Neutrophil (primary cell): ENCODE measurements around the gene LOXL4.

Experiments used
- H3K27ac ChIP-seq: fragments of 200-600 bp; sonication (generic); 2 replicates; pipeline ENCODE4 v1.5.1; 2016; ENCODE audit warnings: mild to moderate bottlenecking, moderate library complexity
- H3K27me3 ChIP-seq: fragments of 200-600 bp; sonication (generic); 2 replicates; pipeline ENCODE4 v1.6.0; 2016; ENCODE audit warnings: mild to moderate bottlenecking
- H3K36me3 ChIP-seq: fragments of 200-600 bp; sonication (generic); 2 replicates; pipeline ENCODE4 v1.5.1; 2017
- H3K4me1 ChIP-seq, 2 experiments: fragments of 200-600 bp in 1 of 2; sonication (generic) in 1 of 2; 1 replicate in 1 of 2; 2 replicates in 1 of 2; pipeline versions ENCODE4 v1.5.1 to v1.6.1; 2013 to 2016; ENCODE audit warnings: low read depth in 1 of 2, low read length in 1 of 2, mild to moderate bottlenecking in 1 of 2, moderate library complexity in 1 of 2; ENCODE audit not compliant: control insufficient read depth in 1 of 2, insufficient read depth in 1 of 2
- H3K4me3 ChIP-seq, 2 experiments: fragments of 200-600 bp in 1 of 2; sonication (generic) in 1 of 2; 1 replicate in 1 of 2; 2 replicates in 1 of 2; pipeline ENCODE4 v1.5.1; 2013 to 2016; ENCODE audit warnings: low read depth in 1 of 2, low read length in 1 of 2, mild to moderate bottlenecking in 1 of 2, moderate library complexity in 1 of 2
- H3K9me3 ChIP-seq: fragments of 200-600 bp; sonication (generic); 2 replicates; pipeline ENCODE4 v1.5.1; 2016
- TF ChIP-seq, protein P1 (sequence below): fragments of 200-600 bp; sonication (generic); IDR thresholded peaks from 2 replicates; pipeline ENCODE4 v1.5.1; 2016; ENCODE audit warnings: antibody characterized with exemption

Gene LOXL4

DNA sequence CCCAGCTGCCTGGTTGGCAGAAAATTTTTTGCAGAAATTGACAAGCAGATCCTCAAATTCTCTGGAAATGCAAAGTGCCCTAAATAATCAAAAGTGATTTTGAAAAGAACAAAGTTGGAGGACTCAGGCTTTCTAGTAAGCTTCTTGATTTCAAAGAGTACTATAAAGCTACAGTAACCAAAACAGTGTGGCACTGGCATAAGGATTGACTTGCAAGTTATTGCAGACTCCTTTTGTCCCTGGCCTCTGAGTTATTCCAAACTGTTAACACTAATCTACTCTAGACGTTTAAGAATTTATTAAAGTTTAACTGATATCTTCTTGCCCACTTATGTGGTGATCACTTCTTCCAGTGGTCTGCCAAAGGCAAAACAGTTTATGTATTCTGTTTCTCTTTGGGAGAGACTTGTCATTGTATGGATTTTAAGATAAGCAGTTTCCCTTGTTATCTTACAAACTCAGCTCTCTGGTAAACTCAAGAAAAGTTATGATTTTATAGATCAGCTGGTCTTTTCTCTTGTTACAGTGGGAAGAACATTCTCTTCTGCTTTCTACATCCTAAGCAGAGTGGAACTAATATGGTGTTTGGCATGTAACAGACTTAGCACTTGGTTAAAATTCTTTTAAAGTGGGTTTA lies 41.4 kb downstream of the LOXL4 start:
- H3K36me3 ChIP-seq = peaks cover under 1% of the 10 kb centered on the region
- TF ChIP-seq, protein P1, sequence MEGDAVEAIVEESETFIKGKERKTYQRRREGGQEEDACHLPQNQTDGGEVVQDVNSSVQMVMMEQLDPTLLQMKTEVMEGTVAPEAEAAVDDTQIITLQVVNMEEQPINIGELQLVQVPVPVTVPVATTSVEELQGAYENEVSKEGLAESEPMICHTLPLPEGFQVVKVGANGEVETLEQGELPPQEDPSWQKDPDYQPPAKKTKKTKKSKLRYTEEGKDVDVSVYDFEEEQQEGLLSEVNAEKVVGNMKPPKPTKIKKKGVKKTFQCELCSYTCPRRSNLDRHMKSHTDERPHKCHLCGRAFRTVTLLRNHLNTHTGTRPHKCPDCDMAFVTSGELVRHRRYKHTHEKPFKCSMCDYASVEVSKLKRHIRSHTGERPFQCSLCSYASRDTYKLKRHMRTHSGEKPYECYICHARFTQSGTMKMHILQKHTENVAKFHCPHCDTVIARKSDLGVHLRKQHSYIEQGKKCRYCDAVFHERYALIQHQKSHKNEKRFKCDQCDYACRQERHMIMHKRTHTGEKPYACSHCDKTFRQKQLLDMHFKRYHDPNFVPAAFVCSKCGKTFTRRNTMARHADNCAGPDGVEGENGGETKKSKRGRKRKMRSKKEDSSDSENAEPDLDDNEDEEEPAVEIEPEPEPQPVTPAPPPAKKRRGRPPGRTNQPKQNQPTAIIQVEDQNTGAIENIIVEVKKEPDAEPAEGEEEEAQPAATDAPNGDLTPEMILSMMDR = no peak
- no peak overlapping the region for H3K27ac ChIP-seq
- no peak overlapping the region for H3K4me3 ChIP-seq
- no peaks in the 10 kb centered on the region for H3K4me1 ChIP-seq
- no peaks in the 10 kb centered on the region for H3K9me3 ChIP-seq
- H3K27me3 ChIP-seq = no peaks in the 10 kb centered on the region

DNA sequence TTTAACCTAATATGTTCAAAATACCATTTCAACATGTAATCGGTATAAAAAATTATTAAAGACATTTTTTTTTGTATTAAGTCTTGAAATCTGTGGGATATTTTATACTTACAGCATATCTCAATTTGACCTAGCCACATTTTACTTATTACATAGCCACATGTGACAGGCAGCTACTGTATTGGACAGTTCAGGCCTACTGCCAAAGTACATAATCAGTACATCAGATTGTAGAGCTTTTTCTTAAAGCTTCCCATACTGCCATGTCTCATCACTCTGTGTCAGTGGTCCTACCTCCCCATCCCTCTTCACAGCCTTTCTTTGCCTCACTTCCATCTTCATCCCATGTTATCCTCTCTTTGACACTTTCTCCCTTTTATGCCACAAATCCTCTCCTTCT lies 43.0 kb downstream of the LOXL4 start:
- Histone ChIP-seq H3K4me3 (no peak overlapping the region), H3K27me3 (no peaks in the 10 kb centered on the region), H3K4me1 (no peaks in the 10 kb centered on the region), H3K9me3 (no peaks in the 10 kb centered on the region), H3K27ac (no peak overlapping the region), H3K36me3 (no peaks in the 10 kb centered on the region)
- TF ChIP-seq, protein P1 = no peak

DNA sequence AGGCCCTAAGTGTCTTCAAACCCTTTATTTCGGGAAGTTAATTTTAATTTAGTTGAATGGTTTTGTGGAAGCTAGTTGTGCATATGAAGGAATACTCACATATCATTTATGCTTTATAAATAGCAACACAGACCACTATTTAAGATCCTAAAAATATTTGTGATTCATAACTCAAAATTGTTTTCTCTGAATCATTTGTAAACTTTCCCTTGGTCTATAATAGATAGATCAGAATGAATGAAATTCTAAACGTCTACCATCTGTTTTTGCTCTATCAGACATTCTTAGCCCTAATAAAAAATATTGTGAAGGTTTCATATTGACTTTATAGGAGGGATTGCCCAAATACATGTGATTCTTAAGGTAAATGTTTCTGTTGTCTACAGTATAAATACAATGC lies 43.5 kb downstream of the LOXL4 start:
- TF ChIP-seq, protein P1 = no peak
- no peaks in the 10 kb centered on the region for H3K9me3 ChIP-seq
- no peaks in the 10 kb centered on the region for H3K27me3 ChIP-seq
- no peaks in the 10 kb centered on the region for H3K36me3 ChIP-seq
- H3K4me3 ChIP-seq = no peak overlapping the region
- H3K27ac ChIP-seq = no peak overlapping the region
- no peaks in the 10 kb centered on the region for H3K4me1 ChIP-seq

- H3K27me3 ChIP-seq = no peaks in the 10 kb centered on the region
- no peaks in the 10 kb centered on the region for H3K9me3 ChIP-seq
- no peaks in the 10 kb centered on the region for H3K36me3 ChIP-seq
- H3K4me1 ChIP-seq = no peaks in the 10 kb centered on the region
- H3K4me3 ChIP-seq = no peak overlapping the region
- TF ChIP-seq, protein P1 = no peak
- no peak overlapping the region for H3K27ac ChIP-seq
Observed at GRCh38 chr10:98223874-98224273, 44.1 kb downstream of the LOXL4 start.

DNA sequence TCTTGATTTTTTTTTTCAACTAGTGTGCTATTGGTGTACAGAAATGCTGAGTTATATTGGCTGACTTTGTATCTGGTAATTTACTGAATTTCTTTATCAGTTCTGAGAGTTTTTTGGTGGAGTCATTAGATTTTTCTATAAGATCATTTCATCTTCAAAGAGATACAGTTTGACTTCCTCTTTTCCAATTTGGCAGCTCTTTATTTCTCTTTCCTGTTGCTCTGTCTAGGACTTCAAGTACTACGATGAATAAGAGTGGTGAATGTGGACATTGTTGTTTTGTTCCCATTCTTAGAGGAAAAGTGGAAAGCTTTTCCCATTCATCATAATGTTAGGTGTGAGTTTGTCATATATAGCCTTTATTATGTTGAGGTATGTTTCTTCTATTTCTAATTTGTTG lies 50.2 kb downstream of the LOXL4 start:
- Histone ChIP-seq H3K4me3 (no peak overlapping the region), H3K36me3 (peaks cover 5% of the 10 kb centered on the region), H3K27ac (no peak overlapping the region), H3K27me3 (no peaks in the 10 kb centered on the region), H3K4me1 (no peaks in the 10 kb centered on the region), H3K9me3 (no peaks in the 10 kb centered on the region)
- TF ChIP-seq, protein P1 = no peak
